Mononuclear cell (primary cell): Measurements from ENCODE around the gene THAP4. TPM values are rescaled to one million over a fixed set of nuclear protein-coding genes. Genes with fewer than 3 reads are reported as not detected.
A peak's percentile ranks its signal among the peaks of the same experiment; 100 is the strongest.

ENCODE experiments used
- H3K27me3 ChIP-seq: 2 replicates; pipeline ENCODE4 v1.6.0; 2011; ENCODE audit warnings: low read length, control low read depth; ENCODE audit not compliant: insufficient read depth
- H3K4me1 ChIP-seq: 2 replicates; pipeline ENCODE4 v1.5.1; 2011; ENCODE audit warnings: mild to moderate bottlenecking, low read length, control low read depth; ENCODE audit not compliant: insufficient read depth
- H3K4me3 ChIP-seq: 2 replicates; pipeline ENCODE4 v1.5.1; 2011; ENCODE audit warnings: mild to moderate bottlenecking, low read length, moderate library complexity
- H3K9me3 ChIP-seq: 2 replicates; pipeline ENCODE4 v1.5.1; 2011; ENCODE audit warnings: low read depth, mild to moderate bottlenecking, control low read depth, low read length
- total RNA-seq: library from RNA; depleted of rRNA; stranded (reverse); fragments of >200 nt; gene quantifications from one replicate; pipeline ENCODE4 v1.2.3, GENCODE V29; 2012

THAP4 gene
- total RNA-seq, 1 donor = 27.0 TPM

GRCh38 chr2:241563571-241563980, 73.4 kb downstream of the THAP4 start:
- Histone ChIP-seq H3K9me3 (no peaks in the 10 kb centered on the region), H3K4me1 (no peaks in the 10 kb centered on the region)

GRCh38 chr2:241563031-241563507, 73.9 kb downstream of the THAP4 start:
- no peaks in the 10 kb centered on the region for H3K4me1 ChIP-seq
- H3K9me3 ChIP-seq = no peaks in the 10 kb centered on the region
- H3K27me3 ChIP-seq = peaks cover 13% of the 10 kb centered on the region
- H3K4me3 ChIP-seq = no peak overlapping the region

More at GRCh38 chr2:241563571-241563980, 73.4 kb downstream of the THAP4 start:
- Histone ChIP-seq H3K4me3 (no peak overlapping the region), H3K27me3 (peaks cover 8% of the 10 kb centered on the region)

GRCh38 chr2:241562269-241562891, 74.6 kb downstream of the THAP4 start:
- Histone ChIP-seq H3K9me3 (no peaks in the 10 kb centered on the region), H3K27me3 (peaks cover 20% of the 10 kb centered on the region), H3K4me1 (no peaks in the 10 kb centered on the region), H3K4me3 (no peak overlapping the region)

- H3K4me3 ChIP-seq = no peak overlapping the region
Observed at GRCh38 chr2:241561832-241562231, 75.1 kb downstream of the THAP4 start.

GRCh38 chr2:241560883-241561474, 76.0 kb downstream of the THAP4 start:
- Histone ChIP-seq H3K9me3 (no peaks in the 10 kb centered on the region), H3K27me3 (peaks cover 29% of the 10 kb centered on the region), H3K4me1 (no peaks in the 10 kb centered on the region), H3K4me3 (no peak overlapping the region)

More at GRCh38 chr2:241561832-241562231, 75.1 kb downstream of the THAP4 start:
- peaks cover 25% of the 10 kb centered on the region for H3K27me3 ChIP-seq
- H3K4me1 ChIP-seq = no peaks in the 10 kb centered on the region
- no peaks in the 10 kb centered on the region for H3K9me3 ChIP-seq

GRCh38 chr2:241560162-241560882, 76.6 kb downstream of the THAP4 start:
- no peaks in the 10 kb centered on the region for H3K4me1 ChIP-seq
- H3K4me3 ChIP-seq = no peak overlapping the region
- H3K9me3 ChIP-seq = no peaks in the 10 kb centered on the region
- peaks cover 29% of the 10 kb centered on the region for H3K27me3 ChIP-seq

GRCh38 chr2:241559323-241560161, 77.4 kb downstream of the THAP4 start:
- Histone ChIP-seq H3K27me3 (peaks cover 29% of the 10 kb centered on the region), H3K9me3 (no peaks in the 10 kb centered on the region), H3K4me1 (no peaks in the 10 kb centered on the region), H3K4me3 (peak overlapping the region; percentile 22)

- H3K4me3 ChIP-seq = peak within 1 kb of the TSS; percentile 22
- peaks cover 29% of the 10 kb centered on the region for H3K27me3 ChIP-seq
- H3K9me3 ChIP-seq = no peaks in the 10 kb centered on the region
- H3K4me1 ChIP-seq = no peaks in the 10 kb centered on the region
Observed at GRCh38 chr2:241558532-241559322, 78.2 kb downstream of the THAP4 start, which contains the start of gene BOK. TSS of gene BOK (plus strand) at chr2:241558745. CDS start at chr2:241559484, 739 bp downstream.

- Histone ChIP-seq H3K4me1 (no peaks in the 10 kb centered on the region), H3K9me3 (no peaks in the 10 kb centered on the region), H3K4me3 (no peak overlapping the region), H3K27me3 (peaks cover 29% of the 10 kb centered on the region)
Observed at GRCh38 chr2:241556746-241557145, 80.2 kb downstream of the THAP4 start.

GRCh38 chr2:241555711-241556110, 81.2 kb downstream of the THAP4 start:
- Histone ChIP-seq H3K4me3 (no peak overlapping the region), H3K27me3 (peaks cover 29% of the 10 kb centered on the region), H3K4me1 (no peaks in the 10 kb centered on the region), H3K9me3 (no peaks in the 10 kb centered on the region)

- H3K4me1 ChIP-seq = no peaks in the 10 kb centered on the region
- no peak overlapping the region for H3K4me3 ChIP-seq
- no peaks in the 10 kb centered on the region for H3K9me3 ChIP-seq
- H3K27me3 ChIP-seq = peaks cover 25% of the 10 kb centered on the region
Observed at GRCh38 chr2:241554610-241555322, 82.2 kb downstream of the THAP4 start.

GRCh38 chr2:241553981-241554380, 83.0 kb downstream of the THAP4 start:
- H3K4me3 ChIP-seq = no peak overlapping the region
- H3K27me3 ChIP-seq = peaks cover 21% of the 10 kb centered on the region
- H3K9me3 ChIP-seq = no peaks in the 10 kb centered on the region
- H3K4me1 ChIP-seq = no peaks in the 10 kb centered on the region

GRCh38 chr2:241553512-241553830, 83.5 kb downstream of the THAP4 start:
- Histone ChIP-seq H3K9me3 (no peaks in the 10 kb centered on the region), H3K27me3 (peaks cover 20% of the 10 kb centered on the region), H3K4me3 (no peak overlapping the region), H3K4me1 (no peaks in the 10 kb centered on the region)
